Right atrium auricular region (tissue), 2 donors: ENCODE results near the gene OSBPL2. TPM values are rescaled to one million over a fixed set of nuclear protein-coding genes. Genes with fewer than 3 reads are reported as not detected.

Experiments
- DNase-seq: peaks from one replicate; pipeline ENCODE4 v3.0.0-alpha.2; 2019; ENCODE audit warnings: low spot score
- H3K27ac ChIP-seq, 2 donors: fragments of 200-600 bp; sonication (generic); 1 replicate in 1 of 2; 2 replicates in 1 of 2; pipeline ENCODE4 v1.5.1; 2016 to 2019
- H3K27me3 ChIP-seq, 2 donors: fragments of 200-600 bp; sonication (generic); one replicate each; pipeline versions ENCODE4 v1.5.1 to v1.6.0; 2017 to 2019
- H3K36me3 ChIP-seq: fragments of 200-600 bp; sonication (generic); one replicate; pipeline ENCODE4 v1.5.1; 2016
- H3K4me1 ChIP-seq, 2 donors: fragments of 200-600 bp; sonication (generic); one replicate each; pipeline versions ENCODE4 v1.5.1 to v1.6.0; 2017 to 2019
- H3K4me3 ChIP-seq, 2 donors: fragments of 200-600 bp; sonication (generic); 1 replicate in 1 of 2; 2 replicates in 1 of 2; pipeline ENCODE4 v1.5.1; 2017 to 2019; ENCODE audit warnings: mild to moderate bottlenecking in 1 of 2, moderate library complexity in 1 of 2
- H3K9me3 ChIP-seq, 2 donors: fragments of 200-600 bp; sonication (generic); one replicate each; pipeline ENCODE4 v1.5.1; 2019
- CTCF ChIP-seq, 2 donors: fragments of 200-600 bp; sonication (generic); IDR thresholded peaks; one replicate each; pipeline ENCODE4 v1.5.1; 2019; ENCODE audit warnings: antibody characterized with exemption in 2 of 2
- total RNA-seq, 2 donors: library from RNA; depleted of rRNA; stranded (reverse); fragments of >200 nt; gene quantifications; one replicate each; pipeline ENCODE4 v1.1.0, GENCODE V29; 2016

Gene OSBPL2
- total RNA-seq, 2 donors from 2014 or later: 27.2 to 29.6 TPM

- no peak for DNase-seq
- Histone ChIP-seq H3K27ac (no peak overlapping the region), H3K9me3 (no peaks in the 10 kb centered on the region), H3K36me3 (peaks cover 70% of the 10 kb centered on the region), H3K27me3 (no peaks in the 10 kb centered on the region), H3K4me1 (peaks cover 0 to 34% of the 10 kb centered on the region in 2 donors), H3K4me3 (no peak overlapping the region)
- TF ChIP-seq CTCF (IDR thresholded peaks at IDR 0.05): no peak
Observed at GRCh38 chr20:62306414-62307187, 68.3 kb downstream of the OSBPL2 start.

DNA sequence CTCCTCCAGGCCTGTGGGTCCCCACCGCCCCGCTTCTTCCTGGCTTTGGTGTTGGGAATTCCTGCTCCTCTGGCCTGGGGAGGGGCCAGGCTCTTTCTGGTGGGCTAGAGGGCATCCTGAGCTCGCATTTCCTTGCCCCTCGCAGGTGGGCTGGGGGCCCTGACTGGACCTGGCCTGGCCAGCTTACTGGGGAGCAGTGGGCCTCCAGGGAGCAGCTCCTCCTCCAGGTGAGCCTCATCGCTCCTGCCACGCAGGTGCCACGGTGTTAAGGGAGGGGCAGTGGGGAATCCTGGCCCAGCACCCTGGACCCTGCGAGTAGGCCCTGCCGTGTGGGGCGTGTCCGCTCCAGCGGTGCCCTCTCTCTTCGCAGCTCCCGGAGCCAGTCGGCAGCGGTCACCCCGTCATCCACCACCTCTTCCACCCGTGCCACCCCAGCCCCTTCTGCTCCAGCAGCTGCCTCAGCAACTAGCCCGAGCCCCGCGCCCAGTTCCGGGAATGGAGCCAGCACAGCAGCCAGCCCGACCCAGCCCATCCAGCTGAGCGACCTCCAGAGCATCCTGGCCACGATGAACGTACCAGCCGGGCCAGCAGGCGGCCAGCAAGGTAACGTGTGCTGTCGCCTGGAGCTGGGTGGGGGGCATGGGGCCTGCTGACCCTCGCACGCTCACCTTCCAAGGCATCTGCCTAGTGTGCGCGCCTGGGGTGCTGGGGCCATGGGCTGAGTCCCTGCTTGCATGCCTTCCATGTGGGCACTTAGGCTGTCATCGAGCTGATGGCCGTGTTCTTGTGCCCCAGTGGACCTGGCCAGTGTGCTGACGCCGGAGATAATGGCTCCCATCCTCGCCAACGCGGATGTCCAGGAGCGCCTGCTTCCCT is 69.1 kb downstream of the OSBPL2 start:
- Histone ChIP-seq H3K27me3 (no peaks in the 10 kb centered on the region), H3K36me3 (peaks cover 79% of the 10 kb centered on the region), H3K9me3 (no peaks in the 10 kb centered on the region), H3K27ac (no peak overlapping the region), H3K4me1 (peaks cover 0 to 27% of the 10 kb centered on the region in 2 donors), H3K4me3 (no peak overlapping the region)
- DNase-seq: no peak
- TF ChIP-seq CTCF (IDR thresholded peaks at IDR 0.05): no peak

DNA sequence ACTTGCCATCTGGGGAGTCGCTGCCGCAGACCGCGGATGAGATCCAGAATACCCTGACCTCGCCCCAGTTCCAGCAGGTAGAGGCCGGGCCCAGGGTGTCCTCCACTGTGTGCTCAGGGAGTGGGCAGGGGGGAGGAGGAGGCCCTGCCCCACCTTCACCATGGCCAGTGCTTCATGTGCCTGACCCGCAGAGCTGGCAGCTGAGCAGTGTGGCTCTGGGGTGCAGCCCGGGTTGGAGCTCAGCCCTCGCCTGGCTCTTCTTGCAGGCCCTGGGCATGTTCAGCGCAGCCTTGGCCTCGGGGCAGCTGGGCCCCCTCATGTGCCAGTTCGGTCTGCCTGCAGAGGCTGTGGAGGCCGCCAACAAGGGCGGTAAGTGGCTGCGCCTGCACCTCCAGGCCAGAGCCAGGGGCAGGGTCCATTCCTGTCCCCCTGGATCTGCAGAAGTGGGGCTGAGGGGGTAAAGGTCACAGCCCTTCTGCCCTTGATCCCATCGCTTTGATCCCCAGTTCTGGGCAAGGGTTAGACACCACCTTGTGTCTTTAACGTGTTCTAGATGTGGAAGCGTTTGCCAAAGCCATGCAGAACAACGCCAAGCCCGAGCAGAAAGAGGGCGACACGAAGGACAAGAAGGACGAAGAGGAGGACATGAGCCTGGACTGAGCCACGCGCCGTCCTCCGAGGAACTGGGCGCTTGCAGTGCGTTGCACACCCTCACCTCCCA is 69.9 kb downstream of the OSBPL2 start:
- Histone ChIP-seq H3K9me3 (no peaks in the 10 kb centered on the region), H3K4me3 (no peak overlapping the region), H3K27ac (no peak overlapping the region), H3K36me3 (peaks cover 87% of the 10 kb centered on the region), H3K4me1 (peaks cover 0 to 27% of the 10 kb centered on the region in 2 donors), H3K27me3 (no peaks in the 10 kb centered on the region)
- DNase-seq: no peak
- TF ChIP-seq CTCF (IDR thresholded peaks at IDR 0.05): no peak

DNA sequence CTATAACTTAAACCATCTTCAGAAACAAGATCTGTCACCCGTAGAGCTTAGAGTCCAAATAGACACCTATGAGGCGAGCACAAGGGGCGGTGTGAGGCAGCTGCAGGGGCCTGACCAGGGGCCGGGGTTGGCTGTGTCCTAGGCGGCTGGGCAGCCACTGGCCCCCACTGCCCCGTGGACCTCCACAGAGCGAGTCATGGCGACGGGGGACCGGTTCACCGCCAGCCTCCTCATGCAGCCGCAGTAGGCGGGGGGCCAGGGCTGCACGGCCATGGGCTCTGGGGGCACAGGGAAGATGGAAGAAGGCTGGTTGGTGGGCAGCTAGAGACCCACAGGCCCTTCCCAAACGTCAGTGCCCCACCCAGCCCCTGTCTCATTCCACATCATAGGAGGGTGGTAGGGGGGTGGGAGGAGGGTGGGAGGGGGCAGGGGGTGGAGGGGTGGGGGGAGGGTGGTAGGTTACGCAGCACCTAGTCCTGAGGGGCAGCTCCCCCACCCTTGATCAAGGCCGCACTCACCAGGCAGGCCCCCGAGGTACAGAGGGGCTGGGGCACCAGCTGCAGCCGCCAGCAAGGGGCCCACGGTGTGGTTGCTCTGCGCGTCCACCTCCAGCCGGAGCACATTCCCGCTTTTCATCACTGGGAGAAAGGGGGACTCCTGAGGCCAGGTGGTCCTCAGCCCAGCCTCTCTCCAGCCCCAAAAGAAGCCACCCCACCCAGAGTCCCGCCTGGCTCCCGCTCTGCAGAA is 71.0 kb downstream of the OSBPL2 start:
- Histone ChIP-seq H3K4me1 (peaks cover 0 to 17% of the 10 kb centered on the region in 2 donors), H3K9me3 (no peaks in the 10 kb centered on the region), H3K27me3 (no peaks in the 10 kb centered on the region), H3K4me3 (no peak overlapping the region), H3K27ac (no peak overlapping the region), H3K36me3 (peaks cover 95% of the 10 kb centered on the region)
- TF ChIP-seq CTCF (IDR thresholded peaks at IDR 0.05): no peak
- no peak for DNase-seq
